Purkinje cell (primary cell): Measurements from ENCODE around the gene POTEF. TPM values are rescaled to one million over a fixed set of nuclear protein-coding genes. Genes with fewer than 3 reads are reported as not detected.

Experiments used
- polyA plus RNA-seq: library from polyadenylated mRNA; unstranded; fragments of >200 nt; fragmentation: Nextera tagmentation; gene quantifications from 2 replicates; pipeline ENCODE4 v1.2.1, GENCODE V29; 2014

Gene POTEF
- polyA plus RNA-seq = not detected in 2 replicates

DNA sequence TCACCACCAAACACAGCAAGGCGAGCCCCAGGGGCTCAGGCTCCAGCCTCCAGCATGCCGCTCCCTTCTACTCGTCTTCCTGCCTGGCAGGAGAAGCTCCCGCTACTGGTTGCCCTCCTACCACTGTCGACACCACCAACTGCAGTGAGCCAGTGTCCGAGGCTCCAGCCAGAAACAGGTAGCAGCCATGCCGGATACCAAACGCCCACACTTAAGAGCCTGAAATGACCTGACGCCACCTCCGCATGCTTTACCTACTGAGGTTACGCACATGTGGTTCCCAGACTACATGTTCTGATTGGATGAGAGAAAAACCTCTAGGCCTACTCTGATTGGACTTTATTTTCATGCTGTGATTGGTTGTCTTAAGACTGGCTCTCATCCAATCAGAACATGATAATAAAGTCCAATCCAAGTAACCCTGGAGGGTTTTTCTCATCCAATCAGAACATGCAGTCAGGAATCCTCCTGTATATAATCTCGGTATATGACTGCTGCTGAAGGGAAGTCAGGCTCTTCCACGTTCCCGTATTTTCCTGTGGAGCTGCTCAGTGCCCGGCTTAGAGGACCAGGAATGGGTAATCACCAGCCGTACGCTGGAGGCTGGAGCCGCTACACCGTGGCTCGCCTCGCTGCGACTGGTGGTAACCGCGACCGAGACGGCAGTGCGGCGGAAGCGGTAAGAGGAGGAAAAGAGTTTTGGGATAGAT lies at the start of gene POTEF:
POTEF (minus strand) TSS at position 103 of the 710 bp plus-strand sequence. CDS start 8,707 bp downstream, outside the sequence.

DNA sequence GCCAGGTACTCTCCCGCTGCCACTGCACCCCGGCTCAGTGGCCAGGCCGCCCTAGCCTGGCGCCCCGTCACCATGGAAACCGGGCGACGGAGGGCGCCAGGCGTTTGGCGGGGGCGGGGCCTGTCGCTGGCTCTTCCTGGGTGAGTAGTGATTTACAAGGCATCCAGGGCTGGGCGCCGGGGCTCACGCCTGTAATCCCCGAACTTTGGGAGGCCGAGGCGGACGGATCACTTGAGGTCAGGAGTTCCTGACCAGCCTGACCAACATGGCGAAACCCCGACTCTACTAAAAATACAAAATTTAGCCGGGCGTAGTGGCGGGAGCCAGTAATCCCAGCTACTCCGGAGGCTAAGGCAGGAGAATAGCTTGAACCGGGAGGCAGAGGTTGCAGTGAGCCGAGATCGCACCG lies 16.0 kb upstream of the POTEF start, which contains the start of gene CCDC74B:
CCDC74B (minus strand) TSS at position 107 of the 409 bp plus-strand sequence. CDS start 116 bp downstream, outside the sequence.

Other genes with a start within 250 kb of the POTEF start
- 2.8 TPM in 1 of 2 replicates, not detected in the other for gene RAB6C, start 149.6 kb downstream of the POTEF start, polyA plus RNA-seq
- gene CCDC74B, start 15.9 kb upstream of the POTEF start, polyA plus RNA-seq = 0.92 TPM in 1 of 2 replicates, not detected in the other
- 3.1 and 3.2 TPM in 2 replicates for gene SMPD4, start 52.4 kb upstream of the POTEF start, polyA plus RNA-seq
- gene MZT2B, start 53.0 kb upstream of the POTEF start, polyA plus RNA-seq = 11.4 and 16.2 TPM in 2 replicates
- gene TUBA3E, start 69.2 kb upstream of the POTEF start, polyA plus RNA-seq = 0.20 TPM in 1 of 2 replicates, not detected in the other
- gene IMP4, start 213.7 kb upstream of the POTEF start, polyA plus RNA-seq = 26.8 and 62.4 TPM in 2 replicates
- gene PTPN18, start 226.8 kb upstream of the POTEF start, polyA plus RNA-seq = 3.3 and 4.4 TPM in 2 replicates